ENCODE measurements around the gene SKOR1.

Gene SKOR1

DNA sequence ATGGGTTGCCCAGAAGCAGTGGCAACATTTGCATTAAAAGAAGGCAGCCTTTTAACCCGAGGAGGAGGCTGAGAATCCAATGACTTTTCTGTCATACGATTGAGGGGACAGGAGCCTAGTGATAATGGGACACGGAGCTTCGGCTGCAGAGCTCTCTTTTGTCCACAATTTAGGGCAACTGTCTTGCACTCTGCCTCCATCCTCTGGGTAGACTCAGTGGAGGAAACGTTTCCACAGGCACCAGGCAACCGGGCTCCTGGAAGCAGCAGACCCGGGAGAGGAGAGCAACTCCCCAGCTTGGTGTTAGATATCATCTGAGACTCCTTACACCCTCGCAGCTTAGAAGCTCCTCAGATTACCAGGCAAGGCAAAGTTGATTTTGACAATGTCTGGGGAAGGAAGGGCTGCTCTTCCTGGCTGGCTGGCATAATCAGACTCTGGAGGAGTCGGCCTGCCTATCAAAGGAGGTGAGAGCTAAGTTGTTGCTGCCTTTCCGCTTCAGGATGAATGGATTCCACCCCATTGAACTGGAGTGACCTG is 58.0 kb downstream of the SKOR1 start:
- no peak for DNase-seq (ENCODE audit: low read depth in 1 of 2, low spot score in 1 of 2)

DNA sequence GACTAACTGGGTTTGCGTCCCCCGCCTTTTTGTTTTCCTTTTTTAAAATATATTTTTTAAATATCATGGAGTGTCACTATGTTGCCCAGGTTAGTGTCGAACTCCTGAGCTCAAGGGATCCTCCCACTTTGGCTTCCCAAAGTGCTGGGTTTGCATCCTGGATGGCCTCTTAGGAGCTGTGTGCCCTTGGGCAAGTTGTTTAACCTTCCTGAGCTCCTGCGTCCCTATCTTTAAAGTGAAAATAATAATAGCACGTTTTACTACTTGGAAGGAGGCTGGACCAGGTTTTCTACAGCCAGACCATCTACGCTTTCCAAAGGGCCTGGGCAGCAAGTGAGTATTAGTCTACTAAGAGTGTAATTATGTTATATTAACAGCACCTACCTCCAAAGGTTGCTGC is 58.7 kb downstream of the SKOR1 start:
- DNase-seq (ENCODE audit: low read depth in 1 of 2, low spot score in 1 of 2): no peak
